H1 (cell line): ENCODE data around the gene PIAS2. TPM values are rescaled to one million over a fixed set of nuclear protein-coding genes. Genes with fewer than 3 reads are reported as not detected.

Experiments used
- ASH2L ChIP-seq: fragments of 200-600, 300-600 bp; sonication (generic); IDR thresholded peaks from one replicate; pipeline ENCODE4 v1.7.1; 2017; ENCODE audit warnings: low read length
- CHD2 ChIP-seq: IDR thresholded peaks from 2 replicates; pipeline ENCODE4 v1.6.1; 2012; ENCODE audit warnings: low read length, improper control_type of control experiment
- CREB1 ChIP-seq: IDR thresholded peaks from 2 replicates; pipeline ENCODE4 v1.6.1; 2012; ENCODE audit warnings: inconsistent platforms
- EGR1 ChIP-seq: IDR thresholded peaks from 2 replicates; pipeline ENCODE4 v1.6.1; 2011; ENCODE audit warnings: low read depth, low read length, borderline replicate concordance
- EP300 ChIP-seq, 2 experiments: IDR thresholded peaks; 1 replicate in 1 of 2; 2 replicates in 1 of 2; pipeline ENCODE4 v1.6.1; 2011 to 2012; ENCODE audit warnings: low read depth in 2 of 2, low read length in 2 of 2, mild to moderate bottlenecking in 2 of 2, borderline replicate concordance in 1 of 2, inconsistent platforms in 1 of 2, moderate library complexity in 1 of 2
- HDAC2 ChIP-seq, 2 experiments: fragments of 300-600 bp in 1 of 2; sonication (generic) in 1 of 2; IDR thresholded peaks; 2 replicates each; pipeline ENCODE4 v1.6.1; 2011 to 2012; ENCODE audit warnings: low read depth in 2 of 2, low read length in 2 of 2, mild to moderate bottlenecking in 2 of 2, moderate library complexity in 2 of 2, borderline replicate concordance in 1 of 2, inconsistent platforms in 1 of 2
- JUN ChIP-seq: IDR thresholded peaks from 2 replicates; pipeline ENCODE4 v1.6.1; 2011; ENCODE audit warnings: low read depth, mild to moderate bottlenecking, improper control_type of control experiment, low read length
- JUND ChIP-seq: IDR thresholded peaks from 2 replicates; pipeline ENCODE4 v1.6.1; 2011; ENCODE audit warnings: mild to moderate bottlenecking, improper control_type of control experiment, low read length
- KDM5A ChIP-seq: fragments of 200-600 bp; IDR thresholded peaks from 2 replicates; pipeline ENCODE4 v1.7.1; 2012; ENCODE audit warnings: mild to moderate bottlenecking, low read length, inconsistent platforms, mixed read lengths
- NRF1 ChIP-seq: IDR thresholded peaks from 2 replicates; pipeline ENCODE4 v1.6.1; 2011; ENCODE audit warnings: mild to moderate bottlenecking, low read depth, low read length, improper control_type of control experiment
- PHF8 ChIP-seq: fragments of 200-600 bp; sonication (generic); conservative IDR thresholded peaks from 2 replicates; pipeline ENCODE4 v1.7.1; 2012; ENCODE audit warnings: low read depth, mild to moderate bottlenecking, inconsistent platforms, low read length, moderate library complexity
- POLR2AphosphoS5 ChIP-seq: IDR thresholded peaks from 2 replicates; pipeline ENCODE4 v1.6.1; 2011; ENCODE audit warnings: low read depth, low read length
- POU5F1 ChIP-seq: IDR thresholded peaks from 2 replicates; pipeline ENCODE4 v1.6.1; 2011; ENCODE audit warnings: low read depth, mild to moderate bottlenecking, low read length, moderate library complexity
- RBBP5 ChIP-seq: IDR thresholded peaks from 2 replicates; pipeline ENCODE4 v1.7.1; 2012; ENCODE audit warnings: low read depth, mild to moderate bottlenecking, inconsistent platforms, low read length, moderate library complexity, borderline replicate concordance
- RXRA ChIP-seq: IDR thresholded peaks from 2 replicates; pipeline ENCODE4 v1.6.1; 2011; ENCODE audit warnings: low read depth, mild to moderate bottlenecking, low read length, moderate library complexity; ENCODE audit not compliant: insufficient read depth
- SAP30 ChIP-seq: fragments of 300-600 bp; sonication (generic); IDR thresholded peaks from 2 replicates; pipeline ENCODE4 v1.7.1; 2012; ENCODE audit warnings: low read length, moderate library complexity, mild to moderate bottlenecking, inconsistent platforms; ENCODE audit not compliant: insufficient read depth, insufficient replicate concordance
- SIN3A ChIP-seq, 2 experiments: IDR thresholded peaks in 1 of 2; conservative IDR thresholded peaks in 1 of 2; 2 replicates each; pipeline ENCODE4 v1.6.1; 2011 to 2012; ENCODE audit warnings: low read length in 2 of 2, improper control_type of control experiment in 1 of 2, low read depth in 1 of 2, mild to moderate bottlenecking in 1 of 2
- SIX5 ChIP-seq: IDR thresholded peaks from 2 replicates; pipeline ENCODE4 v1.6.1; 2011; ENCODE audit warnings: mild to moderate bottlenecking, low read depth, low read length
- SRF ChIP-seq: IDR thresholded peaks from 2 replicates; pipeline ENCODE4 v1.6.1; 2011; ENCODE audit warnings: mild to moderate bottlenecking, low read depth, low read length, moderate library complexity
- TAF1 ChIP-seq: IDR thresholded peaks from 2 replicates; pipeline ENCODE4 v1.6.1; 2011; ENCODE audit warnings: mild to moderate bottlenecking, low read depth, low read length
- TAF7 ChIP-seq: optimal IDR thresholded peaks from 2 replicates; pipeline ENCODE3; 2011; ENCODE audit warnings: low read depth, mild to moderate bottlenecking, inconsistent platforms, low read length, moderate library complexity, borderline replicate concordance
- YY1 ChIP-seq: IDR thresholded peaks from 2 replicates; pipeline ENCODE4 v1.6.1; 2011; ENCODE audit warnings: low read depth, mild to moderate bottlenecking, low read length
- ZNF274 ChIP-seq: IDR thresholded peaks from 2 replicates; pipeline ENCODE4 v1.7.0; 2012; ENCODE audit warnings: low read length, borderline replicate concordance; ENCODE audit errors: extremely low read depth
- polyA plus RNA-seq, 7 experiments: library from polyadenylated mRNA; depleted of rRNA in 3 of 7; stranded (reverse) in 5 of 7; unstranded in 2 of 7; fragments of >200 nt in 5 of 7; fragments of 200-250 nt in 2 of 7; gene quantifications; 1 replicate in 5 of 7; 2 replicates in 1 of 7; 4 replicates in 1 of 7; pipeline versions ENCODE4 v1.2.1 to v1.2.3, GENCODE V29; 2011 to 2013; ENCODE audit warnings: missing spikeins in 2 of 7, mixed read lengths in 2 of 7
- total RNA-seq: library from RNA; stranded (reverse); fragmentation: NEBNext Ultra II Directional; extraction: Animal tissue kit (Norgen Biotek cat#: 25700); gene quantifications from 2 replicates; pipeline ENCODE4 v1.2.1, GENCODE V29; 2021
- TF ChIP-seq, protein P1 (sequence below): IDR thresholded peaks from 2 replicates; pipeline ENCODE4 v1.6.1; 2011; ENCODE audit warnings: low read length, improper control_type of control experiment

PIAS2 gene
- total and polyA plus RNA-seq, 2 of the 8 experiments (the other 6 are each of a cell fraction or from before 2014, with no cell fraction given) = 20.1 to 53.9 TPM

DNA sequence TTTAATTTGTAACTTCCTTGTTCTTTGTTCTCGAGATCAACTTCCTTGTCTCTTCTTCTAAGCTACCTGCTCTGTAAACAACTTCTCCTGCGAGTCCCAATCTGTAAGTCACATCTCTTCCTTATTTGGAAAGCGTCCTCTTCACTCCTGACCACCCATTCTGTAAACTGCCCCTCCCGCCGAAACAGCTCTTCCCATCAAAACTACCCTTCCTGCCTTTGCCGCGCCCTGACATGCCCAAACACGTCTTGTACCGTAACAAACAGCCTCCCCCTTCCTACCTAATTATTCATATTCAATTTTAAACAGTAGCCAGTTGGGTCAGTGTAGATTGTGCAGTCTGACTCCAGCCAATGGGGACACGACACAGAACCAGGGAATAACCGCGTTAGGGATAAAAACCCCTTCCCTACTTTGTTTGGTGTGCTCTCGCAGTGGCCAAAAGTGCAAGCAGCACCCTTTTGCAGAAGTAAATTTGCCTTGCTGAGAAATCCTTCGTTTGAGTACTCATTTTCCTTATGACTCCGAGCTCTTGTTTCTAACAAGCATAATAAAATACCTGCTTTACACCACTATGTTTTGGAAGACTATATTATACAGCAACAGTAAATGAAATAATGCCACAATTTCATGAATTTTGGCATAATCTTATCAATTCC is 39.8 kb downstream of the PIAS2 start (continued):
- TF ChIP-seq CHD2 (no peak), EGR1 (no peak), ZNF274 (no peak), PHF8 (no peak), CREB1 (no peak), RXRA (no peak), HDAC2 (IDR thresholded peaks at IDR 0.05; ENCODE audit: borderline replicate concordance in 1 of 2, low read depth in 2 of 2, low read length in 2 of 2) (no peak), POU5F1 (no peak), KDM5A (no peak), SIX5 (no peak), NRF1 (no peak), EP300 (IDR thresholded peaks at IDR 0.05; ENCODE audit: borderline replicate concordance in 1 of 2, low read depth in 2 of 2, low read length in 2 of 2) (no peak), POLR2AphosphoS5 (no peak), TAF7 (no peak), JUN (no peak), JUND (no peak), RBBP5 (no peak), SRF (peak; percentile 66; the same call in 1 of the 2 replicates), YY1 (no peak), SIN3A (conservative IDR thresholded peaks at IDR 0.05 in 1 of 2, IDR thresholded peaks at IDR 0.05 in 1 of 2; ENCODE audit: low read depth in 1 of 2, low read length in 2 of 2) (no peak), TAF1 (0 out of 2 replicates have a peak, but pooled peaks have one; percentile 22), ASH2L (peak; percentile 51), SAP30 (no peak)
- TF ChIP-seq, protein P1, sequence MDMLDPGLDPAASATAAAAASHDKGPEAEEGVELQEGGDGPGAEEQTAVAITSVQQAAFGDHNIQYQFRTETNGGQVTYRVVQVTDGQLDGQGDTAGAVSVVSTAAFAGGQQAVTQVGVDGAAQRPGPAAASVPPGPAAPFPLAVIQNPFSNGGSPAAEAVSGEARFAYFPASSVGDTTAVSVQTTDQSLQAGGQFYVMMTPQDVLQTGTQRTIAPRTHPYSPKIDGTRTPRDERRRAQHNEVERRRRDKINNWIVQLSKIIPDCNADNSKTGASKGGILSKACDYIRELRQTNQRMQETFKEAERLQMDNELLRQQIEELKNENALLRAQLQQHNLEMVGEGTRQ = no peak
